ENCODE data around the gene KCNK16.
A peak's percentile ranks its signal among the peaks of the same experiment; 100 is the strongest.
"Not testable (repeated sequence)": the region's sequence is repeated elsewhere in the genome, so short reads cannot be mapped to it uniquely, and the experiment has no call there.

Gene KCNK16

GRCh38 chr6:39304951-39305350 lies 17.6 kb downstream of the KCNK16 start:
- DNase-seq: no peak

- DNase-seq: no peak
Observed at GRCh38 chr6:39303425-39304153, 18.9 kb downstream of the KCNK16 start.

- DNase-seq: peak; percentile 88
Observed at GRCh38 chr6:39302669-39303424, 19.7 kb downstream of the KCNK16 start.

GRCh38 chr6:39302011-39302410 lies 20.5 kb downstream of the KCNK16 start:
- no peak for DNase-seq

- DNase-seq: no peak
Observed at GRCh38 chr6:39301606-39302005, 20.9 kb downstream of the KCNK16 start.

GRCh38 chr6:39300739-39301138 lies 21.8 kb downstream of the KCNK16 start:
- DNase-seq: no peak

GRCh38 chr6:39298061-39298460 lies 24.4 kb downstream of the KCNK16 start:
- DNase-seq: no peak

GRCh38 chr6:39296745-39297640 lies 25.5 kb downstream of the KCNK16 start:
- DNase-seq: no peak

- DNase-seq: no peak
Observed at GRCh38 chr6:39295611-39296011, 26.9 kb downstream of the KCNK16 start.

GRCh38 chr6:39294899-39295298 lies 27.6 kb downstream of the KCNK16 start:
- DNase-seq: no peak

GRCh38 chr6:39294133-39294532 lies 28.4 kb downstream of the KCNK16 start:
- DNase-seq: no peak

- no peak for DNase-seq
Observed at GRCh38 chr6:39292637-39293036, 29.9 kb downstream of the KCNK16 start.

- DNase-seq: no peak
Observed at GRCh38 chr6:39289490-39289889, 33.0 kb downstream of the KCNK16 start.

GRCh38 chr6:39287601-39288000 lies 34.9 kb downstream of the KCNK16 start:
- no peak for DNase-seq

GRCh38 chr6:39286596-39286995 lies 35.9 kb downstream of the KCNK16 start:
- not testable (repeated sequence) for DNase-seq

- no peak for DNase-seq
Observed at GRCh38 chr6:39282774-39283173, 39.7 kb downstream of the KCNK16 start.

GRCh38 chr6:39281312-39281980 lies 41.1 kb downstream of the KCNK16 start:
- no peak for DNase-seq

- no peak for DNase-seq
Observed at GRCh38 chr6:39280247-39280731, 42.2 kb downstream of the KCNK16 start.

- DNase-seq: no peak
Observed at GRCh38 chr6:39279539-39279938, 43.0 kb downstream of the KCNK16 start.

GRCh38 chr6:39276379-39276995 lies 46.0 kb downstream of the KCNK16 start:
- no peak for DNase-seq

- DNase-seq: no peak
Observed at GRCh38 chr6:39274903-39275302, 47.6 kb downstream of the KCNK16 start.

- DNase-seq: no peak
Observed at GRCh38 chr6:39274471-39274870, 48.0 kb downstream of the KCNK16 start.

Measured in CD4-positive, alpha-beta T cell treated with Interleukin-17A for 4 hours (primary cell).